CD4-positive, alpha-beta memory T cell (primary cell): Measurements from ENCODE around the gene SWSAP1. TPM values are rescaled to one million over a fixed set of nuclear protein-coding genes. Genes with fewer than 3 reads are reported as not detected.

Experiments
- CTCF ChIA-PET: fragments of 350-600 bp; sonication (Branson Sonifier 250); formaldehyde crosslinking; loops from one replicate; lab custom pipeline; 2021; ENCODE audit warnings: inconsistent platforms; ENCODE audit not compliant: partially characterized antibody; lab: Charles Lee
- POLR2A ChIA-PET: fragments of 350-600 bp; sonication (Branson Sonifier 250); formaldehyde crosslinking; loops from one replicate; lab custom pipeline; 2021; ENCODE audit not compliant: partially characterized antibody; lab: Charles Lee
- DNase-seq, 5 donors: peaks; one replicate each; pipeline versions ENCODE4 v3.0.0 to v3.0.0-alpha.2; 2020 to 2022; ENCODE audit warnings: mixed read lengths in 1 of 5
- H3K27ac ChIP-seq: one replicate; pipeline ENCODE4 v1.7.0; 2013; ENCODE audit warnings: low read depth, low read length
- H3K27me3 ChIP-seq: 2 replicates; pipeline ENCODE4 v1.7.0; 2013; ENCODE audit warnings: mild to moderate bottlenecking, low read length, moderate library complexity; ENCODE audit not compliant: insufficient read depth
- H3K36me3 ChIP-seq: 2 replicates; pipeline ENCODE4 v1.7.0; 2013; ENCODE audit warnings: mild to moderate bottlenecking, low read length, moderate library complexity; ENCODE audit not compliant: insufficient read depth
- H3K4me1 ChIP-seq: 2 replicates; pipeline ENCODE4 v1.7.0; 2013; ENCODE audit warnings: mild to moderate bottlenecking, low read length, moderate library complexity; ENCODE audit not compliant: insufficient read depth
- H3K4me3 ChIP-seq, 2 donors: one replicate each; pipeline ENCODE4 v1.7.0; 2013; ENCODE audit warnings: low read length in 2 of 2, mild to moderate bottlenecking in 1 of 2
- H3K9me3 ChIP-seq, 2 donors: one replicate each; pipeline ENCODE4 v1.7.0; 2013; ENCODE audit warnings: low read length in 2 of 2, control low read depth in 1 of 2; ENCODE audit not compliant: control insufficient read depth in 1 of 2
- H3K27ac Mint-ChIP-seq, 7 donors: one replicate each; pipeline ENCODE4 v1.8.0; 2020 to 2021; ENCODE audit warnings: mixed read lengths in 7 of 7, mild to moderate bottlenecking in 6 of 7, inconsistent platforms in 3 of 7, moderate library complexity in 3 of 7
- H3K27me3 Mint-ChIP-seq, 2 donors: one replicate each; pipeline ENCODE4 v1.8.0; 2020 to 2021; ENCODE audit warnings: mixed read lengths in 2 of 2
- H3K36me3 Mint-ChIP-seq, 2 donors: one replicate each; pipeline ENCODE4 v1.8.0; 2020 to 2021; ENCODE audit warnings: mixed read lengths in 2 of 2, inconsistent platforms in 1 of 2, mild to moderate bottlenecking in 1 of 2
- H3K4me1 Mint-ChIP-seq, 4 donors: one replicate each; pipeline ENCODE4 v1.8.0; 2020 to 2021; ENCODE audit warnings: mixed read lengths in 4 of 4, mild to moderate bottlenecking in 1 of 4
- H3K4me3 Mint-ChIP-seq, 8 donors: one replicate each; pipeline ENCODE4 v1.8.0; 2020 to 2021; ENCODE audit warnings: mixed read lengths in 8 of 8, mild to moderate bottlenecking in 7 of 8, moderate library complexity in 6 of 8, inconsistent platforms in 3 of 8
- H3K9me3 Mint-ChIP-seq, 8 donors: one replicate each; pipeline ENCODE4 v1.8.0; 2020 to 2021; ENCODE audit warnings: mixed read lengths in 8 of 8, mild to moderate bottlenecking in 5 of 8, inconsistent platforms in 3 of 8, moderate library complexity in 1 of 8
- intact Hi-C: fragments of 100-400 bp; cut with micrococcal nuclease; formaldehyde crosslinking; loops from one replicate; pipeline ENCODE4 v1.15.1; 2023
- polyA plus RNA-seq, 2 donors: library from polyadenylated mRNA; unstranded; fragments of 300-500 nt; fragmentation: Illumina TruSeq; gene quantifications; one replicate each; pipeline ENCODE4 v1.2.3, GENCODE V29; 2021
- total RNA-seq, 2 experiments: library from RNA; stranded (reverse); gene quantifications; one replicate each; pipeline ENCODE4 v1.2.3, GENCODE V29; 2021

Gene SWSAP1
- total and polyA plus RNA-seq, 4 experiments from 2014 or later: 4.0 to 6.5 (median 5.6) TPM

- no peak for DNase-seq
- intact Hi-C loops: loop anchor here (5.0 kb wide), 1 partner anchor 38 kb away; the partner anchor contains the start of gene EPOR
- peaks cover 49% of the 10 kb centered on the region for H3K4me1 ChIP-seq
Observed at GRCh38 chr19:11420429-11421370, 46.2 kb downstream of the SWSAP1 start.

GRCh38 chr19:11421371-11422098, 47.1 kb downstream of the SWSAP1 start:
- H3K27ac ChIP-seq: no peak overlapping the region
- peak overlapping the region; percentile 58 to 89 (median 74) for H3K4me3 Mint-ChIP-seq
- H3K4me1 ChIP-seq: peaks cover 49% of the 10 kb centered on the region
- peak in 3 of 5 donors; percentile 21 to 29 (median 27) for DNase-seq
- POLR2A ChIA-PET: interaction anchor here (0.9 to 2.3 kb wide), 5 partner anchors 13 to 61 kb away, joined by 3 to 11 read pairs (median 6); partner anchors contain the start of genes ODAD3 and PRKCSH
- H3K27me3 ChIP-seq: peaks cover 43% of the 10 kb centered on the region
- H3K9me3 ChIP-seq: no peaks in the 10 kb centered on the region
- H3K36me3 ChIP-seq: no peaks in the 10 kb centered on the region
- peak overlapping the region in 1 of 2 donors; percentile 37 for H3K4me3 ChIP-seq
- H3K27ac Mint-ChIP-seq: peak overlapping the region in 5 of 7 donors; percentile 23 to 78 (median 54)
- intact Hi-C loops: loop anchor here (1.0 to 5.0 kb wide), 2 partner anchors 14 to 39 kb away; partner anchors contain the start of genes EPOR, ODAD3 and PRKCSH
- H3K36me3 Mint-ChIP-seq: no peaks in the 10 kb centered on the region
- H3K4me1 Mint-ChIP-seq: peaks cover 15 to 47% (median 36%) of the 10 kb centered on the region in 4 donors
- no peaks in the 10 kb centered on the region for H3K9me3 Mint-ChIP-seq
- peaks cover 40 to 46% of the 10 kb centered on the region in 2 donors for H3K27me3 Mint-ChIP-seq
- CTCF ChIA-PET: interaction anchor here (0.8 to 1.3 kb wide), 4 partner anchors 14 to 40 kb away, joined by 3 to 6 read pairs (median 4); partner anchors contain the start of gene PRKCSH

More at GRCh38 chr19:11420429-11421370, 46.2 kb downstream of the SWSAP1 start:
- Mint-ChIP-seq H3K27ac (peak overlapping the region in 1 of 7 donors; percentile 54), H3K4me1 (peaks cover 15 to 47% (median 36%) of the 10 kb centered on the region in 4 donors), H3K9me3 (no peaks in the 10 kb centered on the region), H3K27me3 (peaks cover 42 to 49% of the 10 kb centered on the region in 2 donors), H3K4me3 (peak overlapping the region; percentile 38 to 89 (median 72)), H3K36me3 (no peaks in the 10 kb centered on the region)
- Histone ChIP-seq H3K27me3 (peaks cover 43% of the 10 kb centered on the region), H3K36me3 (no peaks in the 10 kb centered on the region), H3K9me3 (no peaks in the 10 kb centered on the region), H3K27ac (no peak overlapping the region), H3K4me3 (no peak overlapping the region)
- CTCF ChIA-PET: interaction anchor here (0.8 kb wide), 1 partner anchor 141 kb away, joined by 3 read pairs; no protein-coding TSS in a partner anchor
- POLR2A ChIA-PET: interaction anchor here (1.2 to 2.3 kb wide), 4 partner anchors 15 to 45 kb away, joined by 3 to 11 read pairs (median 4); partner anchors contain the start of gene PRKCSH

DNA sequence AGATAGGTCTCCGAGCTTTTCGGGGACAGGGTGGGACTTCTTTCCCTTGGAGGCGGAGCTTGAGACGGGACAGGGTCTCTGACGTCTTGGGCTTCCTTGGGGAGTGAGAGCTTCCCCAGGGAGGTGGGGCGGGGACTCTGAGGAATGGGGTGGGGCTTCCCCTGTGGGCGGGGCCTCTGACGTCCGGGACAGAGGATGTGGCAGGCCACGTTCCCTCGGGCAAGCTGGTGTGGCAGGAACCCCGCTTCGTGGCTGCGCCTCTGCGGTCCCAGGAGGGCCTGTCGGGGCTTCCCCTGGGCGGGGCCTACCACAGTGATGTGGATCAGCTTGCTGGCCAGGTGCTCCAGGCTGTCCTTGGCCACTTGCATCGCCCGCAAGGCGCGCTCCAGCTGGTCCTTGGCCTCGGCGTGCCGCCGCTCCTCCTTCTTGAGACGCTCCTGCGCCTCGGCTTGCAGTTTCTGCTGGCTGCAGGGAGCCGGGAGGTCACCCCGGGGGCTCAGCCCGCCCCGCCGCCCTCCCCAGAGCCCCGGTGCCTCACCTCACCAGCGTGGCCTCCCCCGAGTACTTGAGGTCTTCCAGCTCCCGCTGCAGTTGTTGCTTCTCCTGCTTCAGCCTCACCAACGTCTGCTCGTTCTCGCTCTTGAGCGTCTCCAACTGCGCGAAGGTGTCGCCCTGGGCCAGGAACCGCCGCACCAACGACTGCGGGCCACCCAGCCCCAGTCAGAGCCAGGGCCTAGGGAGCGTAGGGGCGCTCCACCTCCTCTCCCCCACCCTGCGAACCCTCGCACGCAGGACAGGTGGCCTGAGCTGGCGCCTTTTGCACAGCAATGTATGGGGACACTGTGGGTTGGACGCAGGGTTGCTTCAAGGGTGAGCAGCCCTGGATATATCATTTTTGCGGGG, 47.9 kb downstream of the SWSAP1 start:
- H3K27me3 ChIP-seq: peaks cover 43% of the 10 kb centered on the region
- POLR2A ChIA-PET: interaction anchor here (0.7 to 2.3 kb wide), 7 partner anchors 12 to 76 kb away, joined by 3 to 11 read pairs (median 5); partner anchors contain the start of genes CCDC159, ODAD3, PRKCSH and TMEM205
- peaks cover 39 to 45% of the 10 kb centered on the region in 2 donors for H3K27me3 Mint-ChIP-seq
- H3K9me3 ChIP-seq: no peaks in the 10 kb centered on the region
- peak overlapping the region in 5 of 7 donors; percentile 23 to 78 (median 54) for H3K27ac Mint-ChIP-seq
- peak overlapping the region; percentile 72 to 89 (median 82) for H3K4me3 Mint-ChIP-seq
- no peaks in the 10 kb centered on the region for H3K36me3 Mint-ChIP-seq
- peaks cover 49% of the 10 kb centered on the region for H3K4me1 ChIP-seq
- no peaks in the 10 kb centered on the region for H3K9me3 Mint-ChIP-seq
- peak overlapping the region in 1 of 2 donors; percentile 37 for H3K4me3 ChIP-seq
- no peak overlapping the region for H3K27ac ChIP-seq
- H3K4me1 Mint-ChIP-seq: peaks cover 15 to 47% (median 36%) of the 10 kb centered on the region in 4 donors
- CTCF ChIA-PET: interaction anchor here (0.8 to 1.3 kb wide), 5 partner anchors 9 to 41 kb away, joined by 3 to 6 read pairs (median 4); partner anchors contain the start of gene PRKCSH
- peak; percentile 57 to 76 (median 66) for DNase-seq
- intact Hi-C loops: loop anchor here (1.0 to 5.0 kb wide), 2 partner anchors 13 to 40 kb away; partner anchors contain the start of genes EPOR, ODAD3 and PRKCSH
- no peaks in the 10 kb centered on the region for H3K36me3 ChIP-seq

DNA sequence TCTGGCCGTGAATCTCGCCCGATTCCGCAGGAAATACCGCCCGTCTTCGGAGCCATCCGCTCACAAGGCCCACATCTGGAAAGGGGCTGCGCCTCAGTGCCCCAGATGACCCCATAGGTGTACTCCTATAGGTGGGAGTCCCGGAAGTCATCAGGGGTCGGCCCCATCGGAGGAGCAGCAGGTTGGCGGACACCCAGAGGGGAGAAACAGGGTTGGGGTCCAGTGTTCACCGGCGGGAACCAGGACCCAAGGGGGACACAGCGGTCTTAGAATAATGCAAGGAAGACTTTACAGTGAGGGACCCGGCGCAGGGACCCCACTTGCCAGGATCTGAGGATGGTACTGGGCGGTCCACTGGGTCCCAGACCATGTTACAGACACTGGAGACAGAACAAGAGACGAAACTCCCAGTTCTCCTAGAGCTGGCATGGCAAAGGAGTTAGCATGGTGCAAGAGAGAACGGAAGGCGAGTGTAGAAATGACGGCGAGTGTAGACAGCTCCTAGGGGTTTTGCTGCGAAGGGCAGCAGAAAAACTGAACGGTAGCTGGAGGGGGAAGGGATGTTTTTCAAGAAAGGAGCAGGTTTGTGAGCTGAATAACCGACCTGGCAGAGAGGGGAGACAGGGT, 48.8 kb downstream of the SWSAP1 start:
- Mint-ChIP-seq H3K4me3 (peak overlapping the region in 6 of 8 donors; percentile 72 to 89 (median 82)), H3K4me1 (peaks cover 13 to 47% (median 36%) of the 10 kb centered on the region in 4 donors), H3K27me3 (peaks cover 36 to 42% of the 10 kb centered on the region in 2 donors), H3K36me3 (no peaks in the 10 kb centered on the region), H3K9me3 (no peaks in the 10 kb centered on the region), H3K27ac (no peak overlapping the region)
- ChIA-PET CTCF (interaction anchor here (1.0 to 1.2 kb wide), 4 partner anchors 10 to 42 kb away, joined by 3 to 4 read pairs (median 4); partner anchors contain the start of gene PRKCSH), POLR2A (interaction anchor here (0.7 to 2.3 kb wide), 6 partner anchors 36 to 77 kb away, joined by 3 to 11 read pairs (median 4); partner anchors contain the start of genes CCDC159 and TMEM205)
- H3K36me3 ChIP-seq: no peaks in the 10 kb centered on the region
- no peak overlapping the region for H3K27ac ChIP-seq
- H3K27me3 ChIP-seq: peaks cover 43% of the 10 kb centered on the region
- no peak for DNase-seq
- peaks cover 48% of the 10 kb centered on the region for H3K4me1 ChIP-seq
- no peak overlapping the region for H3K4me3 ChIP-seq
- intact Hi-C loops: loop anchor here (5.0 kb wide), 1 partner anchor 41 kb away; the partner anchor contains the start of gene EPOR
- no peaks in the 10 kb centered on the region for H3K9me3 ChIP-seq

DNA sequence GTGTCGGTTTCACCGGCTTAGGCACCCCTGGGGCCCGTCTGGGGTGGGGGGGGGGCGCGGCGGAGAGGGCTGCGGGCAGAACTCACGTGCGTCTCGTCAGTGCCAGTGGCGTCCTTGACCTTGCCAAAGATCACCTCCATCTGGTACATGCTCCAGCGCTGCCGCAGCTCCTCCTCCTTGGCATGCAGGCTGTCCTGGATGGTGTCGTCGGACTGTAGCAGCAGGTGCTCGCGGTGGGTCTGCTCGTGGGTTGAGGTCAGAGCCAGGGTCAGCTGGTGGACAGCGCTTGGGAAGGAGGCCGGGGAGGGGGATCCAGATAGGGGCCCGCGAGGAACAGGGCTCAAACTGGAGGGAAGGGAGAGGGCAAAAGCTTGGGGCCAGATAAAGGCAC, 49.3 kb downstream of the SWSAP1 start:
- intact Hi-C loops: loop anchor here (5.0 kb wide), 1 partner anchor 41 kb away; the partner anchor contains the start of gene EPOR
- CTCF ChIA-PET: interaction anchor here (1.0 to 1.1 kb wide), 2 partner anchors 18 to 42 kb away, joined by 3 read pairs; no protein-coding TSS in a partner anchor
- H3K4me3 Mint-ChIP-seq: peak overlapping the region in 3 of 8 donors; percentile 12 to 24 (median 14)
- peaks cover 13 to 42% (median 35%) of the 10 kb centered on the region in 4 donors for H3K4me1 Mint-ChIP-seq
- DNase-seq: no peak
- no peaks in the 10 kb centered on the region for H3K36me3 ChIP-seq
- H3K36me3 Mint-ChIP-seq: no peaks in the 10 kb centered on the region
- H3K27ac ChIP-seq: no peak overlapping the region
- H3K9me3 Mint-ChIP-seq: no peaks in the 10 kb centered on the region
- POLR2A ChIA-PET: interaction anchor here (1.1 to 1.6 kb wide), 3 partner anchors 37 to 77 kb away, joined by 3 to 4 read pairs (median 4); partner anchors contain the start of genes CCDC159 and TMEM205
- peaks cover 42% of the 10 kb centered on the region for H3K4me1 ChIP-seq
- peaks cover 43% of the 10 kb centered on the region for H3K27me3 ChIP-seq
- H3K9me3 ChIP-seq: no peaks in the 10 kb centered on the region
- no peak overlapping the region for H3K27ac Mint-ChIP-seq
- H3K4me3 ChIP-seq: no peak overlapping the region
- H3K27me3 Mint-ChIP-seq: peaks cover 35 to 38% of the 10 kb centered on the region in 2 donors
